Urinary bladder (tissue), 4 donors: ENCODE data around the gene ATRNL1. TPM values are rescaled to one million over a fixed set of nuclear protein-coding genes. Genes with fewer than 3 reads are reported as not detected.

Source experiments
- DNase-seq: peaks from one replicate; pipeline ENCODE4 v3.0.0-alpha.2; 2015; ENCODE audit errors: extremely low spot score
- H3K27ac ChIP-seq: one replicate; pipeline ENCODE4 v1.5.1; 2013; ENCODE audit warnings: low read depth, mild to moderate bottlenecking, moderate library complexity
- H3K36me3 ChIP-seq: one replicate; pipeline ENCODE4 v1.6.1; 2013; ENCODE audit warnings: mild to moderate bottlenecking, moderate library complexity; ENCODE audit not compliant: insufficient read depth
- H3K4me1 ChIP-seq: one replicate; pipeline ENCODE4 v1.6.1; 2013; ENCODE audit warnings: mild to moderate bottlenecking, moderate library complexity; ENCODE audit not compliant: insufficient read depth
- H3K4me3 ChIP-seq: one replicate; pipeline ENCODE4 v1.5.1; 2013; ENCODE audit warnings: low read depth, low read length
- WGBS: extraction: QIAGEN DNeasy Blood & Tissue Kit; methylation state at CpG from one replicate; pipeline ENCODE4 v1.1.7; 2013; 5-methylcytosine and 5-hydroxymethylcytosine counted together
- polyA plus RNA-seq: library from polyadenylated mRNA; stranded (reverse); fragments of 200-250 nt; gene quantifications from one replicate; pipeline ENCODE4 v1.2.3, GENCODE V29; 2013
- total RNA-seq: library from RNA; depleted of rRNA; stranded (reverse); fragments of >200 nt; gene quantifications from one replicate; pipeline ENCODE4 v1.2.3, GENCODE V29; 2014
- donor health status: healthy with polysubstance abuse.
- donor health status: healthy.

Gene ATRNL1
- total and polyA plus RNA-seq, 2 donors: 1.9 to 153 TPM

DNA sequence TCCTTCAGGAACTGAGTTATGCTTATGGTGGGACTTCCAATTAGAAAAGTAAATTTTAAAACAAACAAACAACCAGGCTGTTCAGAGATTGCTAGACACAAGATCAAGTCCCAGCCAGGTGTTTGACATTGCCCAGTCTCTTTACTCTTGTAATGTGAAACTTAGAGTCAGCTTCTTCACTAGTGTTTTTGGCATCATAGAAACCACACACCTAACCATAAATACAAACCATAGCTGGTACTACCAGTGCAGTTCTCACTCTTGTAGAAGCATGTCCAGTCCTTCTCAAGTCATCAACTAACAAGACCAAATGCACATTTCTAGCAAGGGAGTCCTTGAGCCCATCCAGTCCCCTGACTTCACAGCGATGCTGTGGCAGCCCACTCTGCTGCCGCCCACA, 839.9 kb downstream of the ATRNL1 start:
- no peaks in the 10 kb centered on the region for H3K36me3 ChIP-seq
- no peaks in the 10 kb centered on the region for H3K4me1 ChIP-seq
- DNase-seq: no peak
- H3K4me3 ChIP-seq: no peak overlapping the region
- no peak overlapping the region for H3K27ac ChIP-seq
- 97% methylated on average over 2 of the region's 2 CpGs for WGBS

DNA sequence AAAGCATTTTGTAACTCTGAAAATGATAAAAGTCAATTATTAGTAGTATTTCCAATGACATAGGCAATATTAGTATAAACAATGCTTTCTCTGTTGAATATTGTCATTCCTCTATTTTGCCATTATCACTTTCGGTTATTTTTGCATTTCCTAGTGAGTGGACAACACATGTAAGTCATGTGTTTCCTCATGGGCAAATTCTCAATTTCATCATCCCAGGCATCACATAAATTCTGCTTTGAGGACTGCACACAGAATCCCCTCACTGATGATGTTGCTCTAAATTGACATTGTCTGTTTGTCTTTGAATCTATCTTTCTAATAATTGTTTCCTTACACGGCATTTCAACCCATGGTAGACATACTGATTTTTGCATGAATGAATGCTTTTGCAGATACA, 842.6 kb downstream of the ATRNL1 start:
- DNase-seq: no peak
- Histone ChIP-seq H3K4me1 (no peaks in the 10 kb centered on the region), H3K4me3 (no peak overlapping the region), H3K36me3 (no peaks in the 10 kb centered on the region), H3K27ac (no peak overlapping the region)
- WGBS: 94% methylated on average over 2 of the region's 2 CpGs

GRCh38 chr10:115936926-115937767, 844.0 kb downstream of the ATRNL1 start:
- 54% methylated on average over 9 of the region's 9 CpGs for WGBS
- Histone ChIP-seq H3K27ac (no peak overlapping the region), H3K4me3 (no peak overlapping the region), H3K36me3 (no peaks in the 10 kb centered on the region), H3K4me1 (no peaks in the 10 kb centered on the region)
- no peak for DNase-seq

- Histone ChIP-seq H3K4me3 (no peak overlapping the region), H3K36me3 (no peaks in the 10 kb centered on the region), H3K27ac (no peak overlapping the region), H3K4me1 (no peaks in the 10 kb centered on the region)
- 37% methylated on average over 3 of the region's 3 CpGs for WGBS
- no peak for DNase-seq
These were observed 844.5 kb downstream of the ATRNL1 start for GRCh38 chr10:115937768-115938056.

- no peak for DNase-seq
- no peak overlapping the region for H3K27ac ChIP-seq
- H3K4me3 ChIP-seq: no peak overlapping the region
- no peaks in the 10 kb centered on the region for H3K4me1 ChIP-seq
- WGBS: 86% methylated on average over 7 of the region's 7 CpGs
- H3K36me3 ChIP-seq: no peaks in the 10 kb centered on the region
These were observed 846.1 kb downstream of the ATRNL1 start for GRCh38 chr10:115939101-115939854.

GRCh38 chr10:115941361-115941771, 848.2 kb downstream of the ATRNL1 start:
- WGBS: 46% methylated on average over 3 of the region's 3 CpGs
- Histone ChIP-seq H3K27ac (no peak overlapping the region), H3K4me3 (no peak overlapping the region), H3K36me3 (no peaks in the 10 kb centered on the region), H3K4me1 (no peaks in the 10 kb centered on the region)
- no peak for DNase-seq

- no peaks in the 10 kb centered on the region for H3K4me1 ChIP-seq
- WGBS: 50% methylated on average over 4 of the region's 4 CpGs
- no peak overlapping the region for H3K4me3 ChIP-seq
- H3K36me3 ChIP-seq: no peaks in the 10 kb centered on the region
- DNase-seq: no peak
- H3K27ac ChIP-seq: no peak overlapping the region
These were observed 848.9 kb downstream of the ATRNL1 start for GRCh38 chr10:115942101-115942500.

DNA sequence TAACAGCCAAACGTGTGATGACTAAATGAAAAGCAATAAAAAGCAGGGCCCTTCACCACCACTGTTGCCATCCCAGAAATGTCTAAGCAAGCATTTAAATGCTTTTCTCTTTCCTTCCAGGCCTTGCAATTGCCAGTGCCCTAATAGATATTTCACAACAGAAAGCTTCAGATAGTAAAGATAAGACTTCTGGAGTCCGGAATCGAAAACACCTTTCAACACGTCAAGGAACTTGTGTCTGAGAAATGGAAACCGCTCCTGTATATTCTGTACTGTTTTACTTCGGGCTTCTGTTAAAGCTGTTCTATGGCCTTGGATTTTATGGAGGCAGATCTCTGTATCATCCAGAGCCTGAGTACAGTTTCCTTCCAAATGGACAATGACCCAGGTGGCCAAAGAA, 851.4 kb downstream of the ATRNL1 start:
- no peak for DNase-seq
- H3K27ac ChIP-seq: no peak overlapping the region
- H3K4me3 ChIP-seq: no peak overlapping the region
- 83% methylated on average over 6 of the region's 6 CpGs for WGBS
- H3K36me3 ChIP-seq: no peaks in the 10 kb centered on the region
- no peaks in the 10 kb centered on the region for H3K4me1 ChIP-seq

- Histone ChIP-seq H3K27ac (no peak overlapping the region), H3K4me1 (no peaks in the 10 kb centered on the region), H3K4me3 (no peak overlapping the region), H3K36me3 (no peaks in the 10 kb centered on the region)
- DNase-seq: no peak
- WGBS: 96% methylated on average over 3 of the region's 3 CpGs
These were observed 852.7 kb downstream of the ATRNL1 start for GRCh38 chr10:115945701-115946445.

- WGBS: 85% methylated on average over 2 of the region's 2 CpGs
- no peak overlapping the region for H3K4me3 ChIP-seq
- DNase-seq: no peak
- no peaks in the 10 kb centered on the region for H3K36me3 ChIP-seq
- H3K4me1 ChIP-seq: no peaks in the 10 kb centered on the region
- no peak overlapping the region for H3K27ac ChIP-seq
These were observed 853.9 kb downstream of the ATRNL1 start for GRCh38 chr10:115947104-115947503.

DNA sequence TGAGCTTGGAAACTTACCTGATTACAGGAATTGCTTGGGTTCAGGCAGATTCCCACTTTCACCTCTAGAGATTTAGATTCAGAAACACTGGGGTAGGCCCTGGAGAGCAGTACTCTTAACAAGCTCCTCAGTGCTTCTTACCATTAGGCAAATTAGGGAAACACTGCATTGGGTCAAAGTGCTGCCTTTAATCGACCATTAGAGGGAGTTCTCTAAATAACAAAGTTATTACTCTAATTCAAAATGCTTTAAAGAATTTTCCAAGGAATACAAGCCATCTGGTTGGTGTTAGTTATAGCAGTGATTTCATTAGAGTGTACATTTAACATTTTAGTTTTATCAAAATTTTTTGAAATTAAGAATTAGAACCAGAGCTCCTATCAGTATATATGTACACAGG, 855.3 kb downstream of the ATRNL1 start:
- DNase-seq: no peak
- Histone ChIP-seq H3K4me1 (no peaks in the 10 kb centered on the region), H3K27ac (no peak overlapping the region), H3K36me3 (no peaks in the 10 kb centered on the region), H3K4me3 (no peak overlapping the region)
- WGBS: 7% methylated on average over 1 of the region's 1 CpG

- Histone ChIP-seq H3K36me3 (no peaks in the 10 kb centered on the region), H3K27ac (no peak overlapping the region), H3K4me1 (no peaks in the 10 kb centered on the region), H3K4me3 (no peak overlapping the region)
- WGBS: 97% methylated on average over 9 of the region's 9 CpGs
- DNase-seq: no peak
These were observed 856.2 kb downstream of the ATRNL1 start for GRCh38 chr10:115949282-115949844.

- Histone ChIP-seq H3K27ac (no peak overlapping the region), H3K4me3 (no peak overlapping the region), H3K36me3 (no peaks in the 10 kb centered on the region), H3K4me1 (no peaks in the 10 kb centered on the region)
- DNase-seq: no peak
- 79% methylated on average over 3 of the region's 3 CpGs for WGBS
These were observed 857.2 kb downstream of the ATRNL1 start for GRCh38 chr10:115950320-115950719.
